ENCODE data around the gene INPP1.

DNA sequence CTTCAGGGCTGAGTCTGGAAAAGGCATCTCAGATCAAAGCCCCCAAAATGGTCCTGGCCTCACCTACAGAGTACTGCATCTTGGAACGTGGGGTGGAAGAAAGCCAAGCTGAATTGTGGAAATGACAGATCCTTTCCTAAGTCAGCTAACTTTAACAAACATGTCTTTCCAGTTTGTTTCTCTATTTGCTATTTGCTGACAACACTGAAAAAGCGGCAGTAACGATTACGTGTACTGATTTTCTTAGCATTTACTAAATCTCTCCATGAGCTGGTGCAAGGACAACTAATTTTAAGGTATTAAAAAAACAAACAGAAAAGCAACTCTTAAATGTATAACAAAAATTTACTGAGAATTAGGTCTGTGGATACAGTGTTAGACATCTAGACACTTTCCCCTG lies 24.9 kb upstream of the INPP1 start:
- TF ChIP-seq POLR2A (IDR thresholded peaks at IDR 0.05) (no peak), POLR2AphosphoS5 (IDR thresholded peaks at IDR 0.05) (no peak)
- TF ChIP-seq, protein P1, sequence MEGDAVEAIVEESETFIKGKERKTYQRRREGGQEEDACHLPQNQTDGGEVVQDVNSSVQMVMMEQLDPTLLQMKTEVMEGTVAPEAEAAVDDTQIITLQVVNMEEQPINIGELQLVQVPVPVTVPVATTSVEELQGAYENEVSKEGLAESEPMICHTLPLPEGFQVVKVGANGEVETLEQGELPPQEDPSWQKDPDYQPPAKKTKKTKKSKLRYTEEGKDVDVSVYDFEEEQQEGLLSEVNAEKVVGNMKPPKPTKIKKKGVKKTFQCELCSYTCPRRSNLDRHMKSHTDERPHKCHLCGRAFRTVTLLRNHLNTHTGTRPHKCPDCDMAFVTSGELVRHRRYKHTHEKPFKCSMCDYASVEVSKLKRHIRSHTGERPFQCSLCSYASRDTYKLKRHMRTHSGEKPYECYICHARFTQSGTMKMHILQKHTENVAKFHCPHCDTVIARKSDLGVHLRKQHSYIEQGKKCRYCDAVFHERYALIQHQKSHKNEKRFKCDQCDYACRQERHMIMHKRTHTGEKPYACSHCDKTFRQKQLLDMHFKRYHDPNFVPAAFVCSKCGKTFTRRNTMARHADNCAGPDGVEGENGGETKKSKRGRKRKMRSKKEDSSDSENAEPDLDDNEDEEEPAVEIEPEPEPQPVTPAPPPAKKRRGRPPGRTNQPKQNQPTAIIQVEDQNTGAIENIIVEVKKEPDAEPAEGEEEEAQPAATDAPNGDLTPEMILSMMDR (IDR thresholded peaks at IDR 0.05) = no peak
